ENCODE results near the gene CCDC85B.
A peak's percentile ranks its signal among the peaks of the same experiment; 100 is the strongest.

CCDC85B gene

DNA sequence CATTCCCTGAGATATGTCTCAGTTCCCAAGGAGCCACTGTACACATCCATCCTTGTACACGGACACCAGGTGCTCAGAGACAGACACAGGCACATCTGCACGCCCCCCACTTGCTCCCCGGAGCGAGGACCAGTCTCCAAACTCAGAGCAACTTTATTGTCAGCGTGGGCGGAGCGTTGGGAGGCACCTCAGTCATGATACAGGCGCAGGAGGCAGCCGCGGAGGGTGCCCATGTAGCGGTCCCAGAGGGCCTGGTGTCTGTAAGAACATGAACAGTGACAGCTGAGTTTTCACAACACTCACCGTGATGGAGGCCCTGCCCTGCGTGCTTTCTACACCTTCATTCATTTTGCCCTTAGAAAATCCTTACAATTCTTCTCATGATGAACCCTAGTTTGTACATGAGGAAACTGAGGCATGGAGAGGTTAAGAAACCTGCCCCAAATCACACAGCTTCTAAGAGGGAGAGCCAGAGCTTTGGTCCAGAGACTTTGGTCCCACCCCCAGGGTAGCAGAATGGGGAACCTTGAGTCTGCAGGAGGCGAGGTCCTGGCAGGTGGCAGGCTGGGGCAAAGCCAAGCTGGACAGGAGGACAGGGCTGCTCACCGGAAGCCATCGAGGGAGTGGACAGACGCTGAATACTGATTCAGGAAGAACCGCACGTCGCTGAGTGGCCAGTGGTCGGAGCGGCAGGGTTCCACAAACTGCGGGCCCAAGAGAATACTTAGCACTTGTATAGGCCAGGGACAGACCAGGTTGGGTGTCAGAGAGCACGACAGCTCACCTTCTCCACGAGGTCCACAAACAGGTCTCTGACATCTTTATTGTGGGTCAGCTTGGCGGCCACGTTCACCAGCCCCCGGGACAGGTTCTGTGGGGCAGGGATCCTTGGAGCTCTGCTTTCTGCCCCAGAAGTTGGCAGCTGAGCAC lies 6.4 kb upstream of the CCDC85B start:
- no peak for DNase-seq (ENCODE audit: low read depth, low spot score)
- in situ Hi-C loops (cut with HindIII; ENCODE audit: low sequenced_read_pairs) = no loop called here
- no peak overlapping the region for H3K4me3 ChIP-seq (ENCODE audit: low read depth, low read length)
- TF ChIP-seq, protein P1, sequence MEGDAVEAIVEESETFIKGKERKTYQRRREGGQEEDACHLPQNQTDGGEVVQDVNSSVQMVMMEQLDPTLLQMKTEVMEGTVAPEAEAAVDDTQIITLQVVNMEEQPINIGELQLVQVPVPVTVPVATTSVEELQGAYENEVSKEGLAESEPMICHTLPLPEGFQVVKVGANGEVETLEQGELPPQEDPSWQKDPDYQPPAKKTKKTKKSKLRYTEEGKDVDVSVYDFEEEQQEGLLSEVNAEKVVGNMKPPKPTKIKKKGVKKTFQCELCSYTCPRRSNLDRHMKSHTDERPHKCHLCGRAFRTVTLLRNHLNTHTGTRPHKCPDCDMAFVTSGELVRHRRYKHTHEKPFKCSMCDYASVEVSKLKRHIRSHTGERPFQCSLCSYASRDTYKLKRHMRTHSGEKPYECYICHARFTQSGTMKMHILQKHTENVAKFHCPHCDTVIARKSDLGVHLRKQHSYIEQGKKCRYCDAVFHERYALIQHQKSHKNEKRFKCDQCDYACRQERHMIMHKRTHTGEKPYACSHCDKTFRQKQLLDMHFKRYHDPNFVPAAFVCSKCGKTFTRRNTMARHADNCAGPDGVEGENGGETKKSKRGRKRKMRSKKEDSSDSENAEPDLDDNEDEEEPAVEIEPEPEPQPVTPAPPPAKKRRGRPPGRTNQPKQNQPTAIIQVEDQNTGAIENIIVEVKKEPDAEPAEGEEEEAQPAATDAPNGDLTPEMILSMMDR (IDR thresholded peaks at IDR 0.05; ENCODE audit: low read depth, low read length) = no peak

DNA sequence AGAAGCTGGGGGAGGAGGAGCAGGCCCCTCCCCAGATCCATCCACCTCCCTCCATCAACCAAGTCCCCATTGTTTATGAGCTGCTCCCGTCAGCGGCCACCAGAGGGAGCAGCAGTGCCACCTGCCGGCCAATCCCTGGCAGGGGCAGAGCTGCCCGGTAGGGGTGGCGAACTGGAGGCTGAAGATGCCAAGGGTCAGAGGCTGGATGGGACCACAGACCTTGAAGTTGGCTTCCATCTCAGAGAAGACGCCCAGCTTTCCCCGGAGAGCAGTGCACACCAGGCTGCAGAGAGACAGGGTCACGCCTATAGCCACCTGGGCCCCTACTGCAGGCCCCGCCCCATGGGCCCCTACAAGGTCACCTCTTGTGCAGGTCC lies 5.8 kb upstream of the CCDC85B start:
- H3K4me3 ChIP-seq (ENCODE audit: low read depth, low read length) = no peak overlapping the region
- in situ Hi-C loops (cut with HindIII; ENCODE audit: low sequenced_read_pairs) = no loop called here
- peak; percentile 70 for DNase-seq (ENCODE audit: low read depth, low spot score)
- TF ChIP-seq, protein P1 (IDR thresholded peaks at IDR 0.05; ENCODE audit: low read depth, low read length) = peak; percentile 100

DNA sequence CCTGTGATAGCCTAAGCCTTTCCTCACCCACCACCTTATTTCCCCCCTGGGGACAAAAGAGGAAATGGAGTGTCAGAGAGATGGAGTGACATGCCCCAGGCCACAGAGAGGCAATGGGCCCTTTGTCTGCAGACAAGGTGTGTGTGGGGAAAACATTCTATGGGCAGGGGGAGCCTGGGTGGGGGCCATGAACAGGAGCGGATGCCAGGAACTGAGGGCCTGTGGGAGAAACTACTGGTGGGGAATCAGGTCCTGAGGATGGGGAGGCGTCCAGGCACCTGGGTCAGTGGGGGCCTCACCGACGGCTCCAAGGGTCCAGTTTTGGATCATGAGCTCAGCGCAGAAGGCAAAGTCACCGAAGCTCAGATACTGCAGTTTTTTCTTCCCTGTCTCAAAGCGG lies 5.2 kb upstream of the CCDC85B start:
- TF ChIP-seq, protein P1 (IDR thresholded peaks at IDR 0.05; ENCODE audit: low read depth, low read length) = no peak
- DNase-seq (ENCODE audit: low read depth, low spot score) = no peak
- in situ Hi-C loops (cut with HindIII; ENCODE audit: low sequenced_read_pairs) = no loop called here
- no peak overlapping the region for H3K4me3 ChIP-seq (ENCODE audit: low read depth, low read length)

DNA sequence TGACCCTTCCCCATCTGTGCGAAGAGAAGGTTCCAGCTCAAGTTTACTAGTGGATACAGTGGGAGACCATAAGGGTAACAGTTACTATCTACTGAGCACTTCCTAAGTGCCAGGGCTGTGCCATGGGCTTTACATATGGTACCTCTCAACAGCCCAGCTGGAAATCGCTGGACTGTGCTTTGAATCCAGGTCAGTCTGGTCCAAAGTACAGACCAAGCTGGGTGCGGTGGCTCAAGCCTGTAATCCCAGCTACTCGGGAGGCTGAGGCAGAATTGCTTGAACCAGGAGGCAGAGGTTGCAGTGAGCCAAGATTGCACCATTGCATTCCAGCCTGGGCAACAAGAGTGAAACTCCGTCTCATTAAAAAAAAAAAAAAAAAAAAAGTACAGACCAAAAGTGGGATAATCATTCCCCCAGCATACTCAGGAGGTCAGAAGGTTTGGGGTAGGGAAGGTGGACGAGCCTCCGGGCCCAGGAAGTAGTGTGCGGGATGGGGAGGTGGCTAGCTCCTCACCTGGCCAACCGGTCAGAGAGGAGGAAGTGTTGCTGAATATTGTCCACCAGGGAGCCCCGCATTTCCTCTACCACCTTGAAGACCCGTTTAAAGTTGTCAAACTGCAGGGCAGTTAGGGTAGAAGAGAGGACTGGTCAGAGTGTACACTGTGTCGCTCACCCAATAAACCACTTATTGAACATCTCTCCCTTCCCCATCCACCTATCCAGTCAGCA lies 4.5 kb upstream of the CCDC85B start:
- TF ChIP-seq, protein P1 (IDR thresholded peaks at IDR 0.05; ENCODE audit: low read depth, low read length) = no peak
- DNase-seq (ENCODE audit: low read depth, low spot score) = no peak
- in situ Hi-C loops (cut with HindIII; ENCODE audit: low sequenced_read_pairs) = no loop called here
- H3K4me3 ChIP-seq (ENCODE audit: low read depth, low read length) = no peak overlapping the region

DNA sequence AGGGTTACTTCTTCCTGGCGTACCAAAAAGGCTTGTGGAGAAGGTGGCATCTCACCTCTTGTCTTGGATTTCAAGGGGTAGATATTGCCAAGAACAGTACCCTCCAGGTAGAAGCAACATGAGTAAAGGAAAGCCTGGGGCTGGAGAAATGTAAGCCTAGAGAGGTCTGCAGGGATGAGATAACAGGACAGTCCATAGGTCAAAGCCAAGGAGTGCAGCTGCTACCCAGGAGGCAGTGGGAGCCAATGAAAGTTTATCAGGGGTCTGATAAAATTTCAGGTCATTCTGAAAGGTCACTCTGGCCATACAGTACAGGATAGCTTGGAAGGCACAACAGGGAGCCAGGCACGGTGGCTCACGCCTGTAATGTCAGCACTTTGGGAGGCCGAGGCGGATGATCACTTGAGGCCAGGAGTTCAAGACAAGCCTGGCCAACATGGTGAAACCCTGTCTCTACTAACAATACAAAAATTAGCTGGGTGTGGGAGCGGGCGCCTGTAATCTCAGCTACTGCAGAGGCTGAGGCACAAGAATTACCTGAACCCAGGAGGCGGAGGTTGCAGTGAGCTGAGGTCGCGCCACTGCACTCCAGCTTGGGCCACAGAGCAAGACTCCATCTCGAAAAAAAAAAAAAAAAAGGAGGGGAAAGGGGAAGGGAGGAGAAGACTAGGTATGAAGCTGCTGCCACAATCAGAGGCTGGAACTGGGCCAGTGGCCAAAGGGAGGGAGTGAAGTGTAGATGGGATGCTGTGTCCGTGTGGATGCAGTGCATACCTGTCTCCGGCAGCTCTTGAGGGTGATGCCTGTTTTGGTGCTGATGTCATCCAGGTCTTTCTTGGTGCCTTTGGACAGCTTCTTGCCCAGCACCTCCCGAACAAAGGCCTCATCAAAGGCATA lies 3.4 kb upstream of the CCDC85B start:
- no peak for DNase-seq (ENCODE audit: low read depth, low spot score)
- TF ChIP-seq, protein P1 (IDR thresholded peaks at IDR 0.05; ENCODE audit: low read depth, low read length) = no peak
- in situ Hi-C loops (cut with HindIII; ENCODE audit: low sequenced_read_pairs) = no loop called here
- peak overlapping the region; percentile 65 for H3K4me3 ChIP-seq (ENCODE audit: low read depth, low read length)

DNA sequence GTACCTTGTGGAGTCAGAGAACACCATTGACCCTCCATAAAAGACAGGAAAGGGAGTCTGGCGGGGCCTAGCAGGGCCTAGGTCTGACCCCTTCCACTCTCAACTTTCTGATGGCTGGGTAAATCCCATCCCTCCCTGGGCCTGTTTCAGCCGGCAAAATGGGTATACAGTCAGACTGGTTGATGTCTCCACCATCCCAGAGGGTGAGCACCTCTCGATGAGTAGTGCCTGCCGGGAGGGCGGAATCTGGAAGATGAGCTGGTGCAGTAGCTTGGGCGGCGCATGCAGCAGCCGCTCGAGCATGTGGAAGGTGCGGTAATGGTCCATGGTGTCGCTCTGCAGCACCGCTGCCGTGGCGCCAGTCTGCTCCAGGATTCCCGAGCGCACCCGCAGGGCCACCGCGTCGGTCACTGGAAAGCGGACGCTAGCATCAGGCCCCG lies 2.7 kb upstream of the CCDC85B start:
- peak overlapping the region; percentile 65 for H3K4me3 ChIP-seq (ENCODE audit: low read depth, low read length)
- in situ Hi-C loops (cut with HindIII; ENCODE audit: low sequenced_read_pairs) = no loop called here
- TF ChIP-seq, protein P1 (IDR thresholded peaks at IDR 0.05; ENCODE audit: low read depth, low read length) = no peak
- DNase-seq (ENCODE audit: low read depth, low spot score) = no peak
